HT1080 (cell line): Measurements from ENCODE around the gene ZNF501. TPM values are rescaled to one million over a fixed set of nuclear protein-coding genes. Genes with fewer than 3 reads are reported as not detected.

Experiments
- total RNA-seq: library from RNA; depleted of rRNA; stranded (reverse); fragments of >200 nt; shearing (Covaris generic); gene quantifications from 2 replicates; pipeline ENCODE4 v1.2.3, GENCODE V29; 2014; rRNA removed

Gene ZNF501
- total RNA-seq, 1 experiment from 2014 or later = not detected

Other genes starting within 250 kb of the ZNF501 start
- 0.10 and 0.33 TPM in 2 replicates for gene ZKSCAN7, start 174.4 kb upstream of the ZNF501 start, total RNA-seq
- gene ZNF660, start 144.7 kb upstream of the ZNF501 start, total RNA-seq = 0.11 and 0.60 TPM in 2 replicates
- gene ZNF197, start 104.6 kb upstream of the ZNF501 start, total RNA-seq = 6.7 and 7.6 TPM in 2 replicates
- 14.6 and 19.8 TPM in 2 replicates for gene ZNF35, start 80.9 kb upstream of the ZNF501 start, total RNA-seq
- 0.37 and 0.72 TPM in 2 replicates for gene ZNF502, start 17.0 kb upstream of the ZNF501 start, total RNA-seq
- 12.5 and 14.5 TPM in 2 replicates for gene KIAA1143, start 32.0 kb downstream of the ZNF501 start, total RNA-seq
- 10.6 and 15.6 TPM in 2 replicates for gene KIF15, start 32.2 kb downstream of the ZNF501 start, total RNA-seq
- 4.4 and 5.4 TPM in 2 replicates for gene TMEM42, start 132.3 kb downstream of the ZNF501 start, total RNA-seq
- 0.03 TPM in 1 of 2 replicates, not detected in the other for gene TGM4, start 145.0 kb downstream of the ZNF501 start, total RNA-seq
- 60.7 and 72.8 TPM in 2 replicates for gene ZDHHC3, start 246.5 kb downstream of the ZNF501 start, total RNA-seq
- gene EXOSC7, start 246.6 kb downstream of the ZNF501 start, total RNA-seq = 69.1 and 71.0 TPM in 2 replicates